Activated naive CD8-positive, alpha-beta T cell (primary cell): ENCODE results near the gene FSTL5.
"Not testable (repeated sequence)": the region's sequence is repeated elsewhere in the genome, so short reads cannot be mapped to it uniquely, and the experiment has no call there.

Experiments
- H3K27ac Mint-ChIP-seq: one replicate; pipeline ENCODE4 v1.8.0; 2021; ENCODE audit warnings: mixed read lengths
- H3K27me3 Mint-ChIP-seq: one replicate; pipeline ENCODE4 v1.8.0; 2021; ENCODE audit warnings: mixed read lengths
- H3K36me3 Mint-ChIP-seq: one replicate; pipeline ENCODE4 v1.8.0; 2021; ENCODE audit warnings: mixed read lengths
- H3K4me1 Mint-ChIP-seq: one replicate; pipeline ENCODE4 v1.8.0; 2021; ENCODE audit warnings: low read depth, mixed read lengths
- H3K4me3 Mint-ChIP-seq: one replicate; pipeline ENCODE4 v1.8.0; 2021; ENCODE audit warnings: mild to moderate bottlenecking, mixed read lengths
- H3K9me3 Mint-ChIP-seq: one replicate; pipeline ENCODE4 v1.8.0; 2021; ENCODE audit warnings: low read depth, mixed read lengths

The FSTL5 gene

GRCh38 chr4:161799710-161800109 lies 364.1 kb downstream of the FSTL5 start:
- no peaks in the 10 kb centered on the region for H3K27me3 Mint-ChIP-seq
- no peaks in the 10 kb centered on the region for H3K4me1 Mint-ChIP-seq
- no peak overlapping the region for H3K27ac Mint-ChIP-seq
- H3K36me3 Mint-ChIP-seq: no peaks in the 10 kb centered on the region
- no peaks in the 10 kb centered on the region for H3K9me3 Mint-ChIP-seq
- H3K4me3 Mint-ChIP-seq: no peak overlapping the region

GRCh38 chr4:161792991-161793390 lies 370.8 kb downstream of the FSTL5 start:
- H3K4me3 Mint-ChIP-seq: no peak overlapping the region
- H3K27ac Mint-ChIP-seq: no peak overlapping the region
- no peaks in the 10 kb centered on the region for H3K9me3 Mint-ChIP-seq
- no peaks in the 10 kb centered on the region for H3K27me3 Mint-ChIP-seq
- H3K36me3 Mint-ChIP-seq: no peaks in the 10 kb centered on the region
- H3K4me1 Mint-ChIP-seq: no peaks in the 10 kb centered on the region

- Mint-ChIP-seq H3K4me3 (no peak overlapping the region), H3K4me1 (no peaks in the 10 kb centered on the region), H3K36me3 (no peaks in the 10 kb centered on the region), H3K27me3 (no peaks in the 10 kb centered on the region), H3K27ac (no peak overlapping the region), H3K9me3 (no peaks in the 10 kb centered on the region)
Observed at GRCh38 chr4:161791796-161792556, 371.8 kb downstream of the FSTL5 start.

GRCh38 chr4:161767116-161767515 lies 396.7 kb downstream of the FSTL5 start:
- Mint-ChIP-seq H3K9me3 (peaks cover 21% of the 10 kb centered on the region), H3K4me3 (no peak overlapping the region), H3K4me1 (no peaks in the 10 kb centered on the region), H3K27ac (no peak overlapping the region), H3K36me3 (no peaks in the 10 kb centered on the region), H3K27me3 (no peaks in the 10 kb centered on the region)

GRCh38 chr4:161762796-161763195 lies 401.0 kb downstream of the FSTL5 start:
- Mint-ChIP-seq H3K9me3 (peaks cover 11% of the 10 kb centered on the region), H3K27me3 (no peaks in the 10 kb centered on the region)

GRCh38 chr4:161760008-161760407 lies 403.8 kb downstream of the FSTL5 start:
- Mint-ChIP-seq H3K36me3 (no peaks in the 10 kb centered on the region), H3K9me3 (peaks cover 9% of the 10 kb centered on the region)

More at GRCh38 chr4:161762796-161763195, 401.0 kb downstream of the FSTL5 start:
- Mint-ChIP-seq H3K36me3 (no peaks in the 10 kb centered on the region), H3K4me1 (no peaks in the 10 kb centered on the region), H3K27ac (no peak overlapping the region), H3K4me3 (no peak overlapping the region)

GRCh38 chr4:161758412-161758811 lies 405.4 kb downstream of the FSTL5 start:
- H3K27me3 Mint-ChIP-seq: not testable (repeated sequence)

More at GRCh38 chr4:161760008-161760407, 403.8 kb downstream of the FSTL5 start:
- Mint-ChIP-seq H3K27ac (no peak overlapping the region), H3K27me3 (no peaks in the 10 kb centered on the region), H3K4me1 (no peaks in the 10 kb centered on the region), H3K4me3 (no peak overlapping the region)

DNA sequence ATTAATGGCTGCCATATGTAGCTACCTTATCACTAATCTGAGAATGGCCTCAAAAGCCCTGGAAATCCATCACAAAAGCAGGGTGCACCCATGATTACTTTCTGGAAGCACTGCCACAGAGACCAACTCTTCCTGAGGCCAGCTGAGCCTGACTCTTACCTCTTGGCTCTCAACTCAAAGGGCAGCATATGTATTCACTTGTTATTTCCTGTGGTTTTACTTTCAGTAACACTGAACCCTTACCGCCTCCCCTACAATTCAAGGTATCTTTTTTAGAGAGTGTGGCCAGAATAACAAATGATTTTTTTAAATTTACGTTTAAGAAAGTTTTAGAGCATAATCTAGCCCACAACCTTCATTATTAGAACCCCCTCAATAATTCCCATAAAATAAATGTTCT lies 434.9 kb downstream of the FSTL5 start:
- no peaks in the 10 kb centered on the region for H3K4me1 Mint-ChIP-seq
- H3K4me3 Mint-ChIP-seq: no peak overlapping the region
- H3K27me3 Mint-ChIP-seq: no peaks in the 10 kb centered on the region
- peaks cover 27% of the 10 kb centered on the region for H3K9me3 Mint-ChIP-seq
- no peak overlapping the region for H3K27ac Mint-ChIP-seq
- no peaks in the 10 kb centered on the region for H3K36me3 Mint-ChIP-seq

More at GRCh38 chr4:161758412-161758811, 405.4 kb downstream of the FSTL5 start:
- not testable (repeated sequence) for H3K27ac Mint-ChIP-seq, H3K4me1 Mint-ChIP-seq, H3K4me3 Mint-ChIP-seq, H3K9me3 Mint-ChIP-seq, H3K36me3 Mint-ChIP-seq

DNA sequence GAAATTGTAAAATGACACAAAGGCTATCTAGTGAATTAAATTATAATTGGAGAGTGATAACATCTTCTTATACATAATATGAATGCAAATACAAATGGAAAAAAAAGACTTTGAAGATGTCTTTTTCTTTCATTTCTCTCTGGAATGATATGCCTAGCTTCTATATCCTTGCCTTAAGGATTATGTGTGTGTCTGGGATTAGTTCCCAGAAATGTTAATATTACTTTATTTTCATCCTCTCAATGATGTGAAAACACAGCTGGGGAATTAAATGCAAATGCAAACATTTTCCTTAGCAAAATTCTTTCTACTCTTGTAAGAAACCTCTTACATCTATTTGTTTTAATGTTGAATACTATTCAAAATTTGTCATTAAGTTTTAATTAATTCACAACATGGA lies 441.9 kb downstream of the FSTL5 start:
- H3K9me3 Mint-ChIP-seq: peaks cover 9% of the 10 kb centered on the region
- no peaks in the 10 kb centered on the region for H3K27me3 Mint-ChIP-seq
- H3K4me3 Mint-ChIP-seq: no peak overlapping the region
- no peak overlapping the region for H3K27ac Mint-ChIP-seq
- H3K4me1 Mint-ChIP-seq: no peaks in the 10 kb centered on the region
- no peaks in the 10 kb centered on the region for H3K36me3 Mint-ChIP-seq

GRCh38 chr4:161717084-161717483 lies 446.7 kb downstream of the FSTL5 start:
- no peak overlapping the region for H3K27ac Mint-ChIP-seq
- peaks cover 4% of the 10 kb centered on the region for H3K9me3 Mint-ChIP-seq
- H3K4me3 Mint-ChIP-seq: no peak overlapping the region
- no peaks in the 10 kb centered on the region for H3K36me3 Mint-ChIP-seq
- no peaks in the 10 kb centered on the region for H3K4me1 Mint-ChIP-seq
- no peaks in the 10 kb centered on the region for H3K27me3 Mint-ChIP-seq

DNA sequence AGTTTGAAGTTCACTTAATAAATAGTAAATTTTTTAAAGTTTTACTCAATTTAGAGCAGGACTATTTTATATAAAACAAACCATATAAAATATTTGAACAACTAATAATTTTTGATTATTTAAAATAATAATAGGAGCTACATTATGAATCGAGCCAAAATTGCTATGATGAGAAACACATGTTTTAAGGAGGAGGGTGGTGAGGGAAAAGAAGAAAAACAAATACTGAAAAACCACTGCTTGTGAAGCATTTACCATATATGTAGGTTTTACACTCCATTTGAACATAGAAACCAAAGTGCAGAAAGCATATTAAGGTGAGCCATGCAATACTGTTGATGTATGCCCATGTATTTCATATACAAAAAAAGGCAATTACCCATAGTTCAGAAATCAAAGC lies 448.9 kb downstream of the FSTL5 start:
- Mint-ChIP-seq H3K4me1 (no peaks in the 10 kb centered on the region), H3K27me3 (no peaks in the 10 kb centered on the region), H3K27ac (no peak overlapping the region), H3K36me3 (no peaks in the 10 kb centered on the region), H3K9me3 (peaks cover 1% of the 10 kb centered on the region), H3K4me3 (no peak overlapping the region)

GRCh38 chr4:161714022-161714751 lies 449.6 kb downstream of the FSTL5 start:
- H3K27ac Mint-ChIP-seq: no peak overlapping the region
- H3K27me3 Mint-ChIP-seq: no peaks in the 10 kb centered on the region
- H3K4me1 Mint-ChIP-seq: no peaks in the 10 kb centered on the region
- H3K36me3 Mint-ChIP-seq: no peaks in the 10 kb centered on the region
- H3K9me3 Mint-ChIP-seq: no peaks in the 10 kb centered on the region
- no peak overlapping the region for H3K4me3 Mint-ChIP-seq

DNA sequence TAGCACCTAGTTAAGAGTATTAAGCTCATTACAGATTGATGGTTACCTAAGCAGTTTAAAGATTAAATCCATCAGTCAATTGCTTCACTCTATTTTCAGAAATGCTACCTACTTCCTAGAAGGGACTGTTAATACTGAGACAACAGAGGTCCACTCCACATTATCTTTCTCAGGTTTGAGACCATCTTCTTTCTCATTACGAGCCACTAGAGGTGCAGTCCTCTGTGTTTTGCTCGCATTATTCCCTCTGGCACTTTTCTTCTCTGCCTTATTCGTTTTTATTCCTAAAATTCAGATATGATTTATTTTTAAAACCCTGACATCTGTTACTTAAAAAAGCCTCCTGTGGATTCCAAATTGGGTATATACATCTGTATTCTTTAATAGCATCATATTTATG lies 459.1 kb downstream of the FSTL5 start:
- H3K27me3 Mint-ChIP-seq: no peaks in the 10 kb centered on the region
- no peak overlapping the region for H3K27ac Mint-ChIP-seq
- H3K4me3 Mint-ChIP-seq: no peak overlapping the region
- H3K36me3 Mint-ChIP-seq: no peaks in the 10 kb centered on the region
- H3K4me1 Mint-ChIP-seq: no peaks in the 10 kb centered on the region
- H3K9me3 Mint-ChIP-seq: peaks cover 4% of the 10 kb centered on the region

DNA sequence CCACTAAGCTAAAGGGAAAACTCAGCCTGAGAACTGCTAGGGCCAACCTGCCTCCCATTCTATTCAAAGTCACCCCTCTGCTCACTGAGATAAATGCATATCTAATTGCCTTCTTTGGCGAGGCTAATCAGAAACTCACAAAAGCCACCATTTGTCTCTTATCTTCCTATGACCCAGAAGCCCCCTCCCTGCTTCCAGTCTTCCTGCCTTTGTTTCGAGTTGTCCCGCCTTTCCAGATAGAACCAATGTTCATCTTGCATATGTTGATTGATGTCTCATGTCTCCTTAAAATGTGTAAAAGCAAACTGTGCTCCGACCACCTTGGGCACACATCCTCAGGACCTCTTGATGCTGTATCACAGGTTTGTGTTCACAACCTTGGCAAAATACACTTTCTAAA lies 459.8 kb downstream of the FSTL5 start:
- Mint-ChIP-seq H3K4me3 (no peak overlapping the region), H3K36me3 (no peaks in the 10 kb centered on the region), H3K4me1 (no peaks in the 10 kb centered on the region)

DNA sequence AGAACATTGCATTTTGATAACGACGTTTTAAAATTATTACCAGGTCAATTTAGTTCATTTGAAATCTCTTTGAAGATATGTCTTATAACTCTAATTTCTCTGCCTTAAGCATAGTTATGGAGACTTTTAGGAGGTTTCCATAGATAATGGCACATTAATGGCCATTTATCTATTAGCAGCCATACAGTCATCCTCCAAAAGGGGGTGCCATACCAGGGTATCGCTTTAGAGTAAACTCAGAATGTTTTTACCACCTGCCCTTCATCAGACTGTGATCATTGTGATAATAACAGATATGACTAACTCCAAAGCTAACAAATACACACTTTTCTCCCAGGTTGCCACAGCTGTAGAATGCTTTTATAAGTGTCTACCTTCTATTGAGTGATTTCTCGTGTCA lies 461.5 kb downstream of the FSTL5 start:
- Mint-ChIP-seq H3K4me3 (no peak overlapping the region), H3K27ac (no peak overlapping the region), H3K27me3 (no peaks in the 10 kb centered on the region), H3K9me3 (peaks cover 8% of the 10 kb centered on the region), H3K4me1 (no peaks in the 10 kb centered on the region), H3K36me3 (no peaks in the 10 kb centered on the region)

More for the DNA sequence above, 459.8 kb downstream of the FSTL5 start:
- Mint-ChIP-seq H3K27me3 (no peaks in the 10 kb centered on the region), H3K27ac (no peak overlapping the region), H3K9me3 (peaks cover 4% of the 10 kb centered on the region)
